ENCODE measurements around the gene MED12L. TPM values are rescaled to one million over a fixed set of nuclear protein-coding genes. Genes with fewer than 3 reads are reported as not detected.

The MED12L gene
- total and polyA plus RNA-seq, 2 donors from 2014 or later, result 0.13 to 0.82 TPM

DNA sequence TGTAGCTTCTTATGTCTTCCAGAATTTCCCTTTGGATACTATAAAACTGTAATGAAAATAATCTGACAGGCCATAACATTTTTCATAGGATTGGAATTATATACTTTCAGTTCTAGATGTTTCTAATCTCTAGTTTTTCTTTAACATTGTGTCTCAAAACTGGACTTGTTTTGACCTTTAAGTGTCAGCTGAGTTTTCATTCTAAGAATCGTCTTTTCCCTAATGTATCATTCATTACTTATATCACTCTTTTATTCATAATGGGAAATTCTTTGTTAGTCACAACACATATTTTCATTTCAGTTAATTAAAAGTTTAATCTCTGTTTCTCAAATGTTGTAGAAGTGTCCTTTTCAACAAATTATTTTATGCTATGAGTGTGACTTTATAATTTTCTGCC lies 105.6 kb downstream of the MED12L start:
- FAIRE-seq (peak; percentile 8), DNase-seq (no peak)
- no peaks in the 10 kb centered on the region for H3K36me3 ChIP-seq (ENCODE audit: control insufficient read depth in 2 of 3, insufficient read depth in 3 of 3, low read length in 3 of 3)
- no peaks in the 10 kb centered on the region for H3K9me3 ChIP-seq (ENCODE audit: control insufficient read depth in 2 of 3, insufficient read depth in 1 of 3, low read length in 3 of 3)
- no peak overlapping the region for H3K9ac ChIP-seq (ENCODE audit: low read length in 3 of 3)
- no peaks in the 10 kb centered on the region for H3K27me3 ChIP-seq (ENCODE audit: control insufficient read depth, insufficient read depth, low read length)
- H3K4me1 ChIP-seq (ENCODE audit: control insufficient read depth in 2 of 3, insufficient read depth in 2 of 3, low read depth in 1 of 3, low read length in 3 of 3), result no peaks in the 10 kb centered on the region
- no peak overlapping the region for H3K4me3 ChIP-seq (ENCODE audit: low read length in 3 of 3)
- TF ChIP-seq, protein P1, sequence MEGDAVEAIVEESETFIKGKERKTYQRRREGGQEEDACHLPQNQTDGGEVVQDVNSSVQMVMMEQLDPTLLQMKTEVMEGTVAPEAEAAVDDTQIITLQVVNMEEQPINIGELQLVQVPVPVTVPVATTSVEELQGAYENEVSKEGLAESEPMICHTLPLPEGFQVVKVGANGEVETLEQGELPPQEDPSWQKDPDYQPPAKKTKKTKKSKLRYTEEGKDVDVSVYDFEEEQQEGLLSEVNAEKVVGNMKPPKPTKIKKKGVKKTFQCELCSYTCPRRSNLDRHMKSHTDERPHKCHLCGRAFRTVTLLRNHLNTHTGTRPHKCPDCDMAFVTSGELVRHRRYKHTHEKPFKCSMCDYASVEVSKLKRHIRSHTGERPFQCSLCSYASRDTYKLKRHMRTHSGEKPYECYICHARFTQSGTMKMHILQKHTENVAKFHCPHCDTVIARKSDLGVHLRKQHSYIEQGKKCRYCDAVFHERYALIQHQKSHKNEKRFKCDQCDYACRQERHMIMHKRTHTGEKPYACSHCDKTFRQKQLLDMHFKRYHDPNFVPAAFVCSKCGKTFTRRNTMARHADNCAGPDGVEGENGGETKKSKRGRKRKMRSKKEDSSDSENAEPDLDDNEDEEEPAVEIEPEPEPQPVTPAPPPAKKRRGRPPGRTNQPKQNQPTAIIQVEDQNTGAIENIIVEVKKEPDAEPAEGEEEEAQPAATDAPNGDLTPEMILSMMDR (IDR thresholded peaks at IDR 0.05; ENCODE audit: borderline replicate concordance, extremely low read depth, insufficient read depth), result no peak
- intact Hi-C loops (cut with DNase I), result no loop called here
- H3K27ac ChIP-seq (ENCODE audit: low read depth in 2 of 2, low read length in 2 of 2), result no peak overlapping the region

DNA sequence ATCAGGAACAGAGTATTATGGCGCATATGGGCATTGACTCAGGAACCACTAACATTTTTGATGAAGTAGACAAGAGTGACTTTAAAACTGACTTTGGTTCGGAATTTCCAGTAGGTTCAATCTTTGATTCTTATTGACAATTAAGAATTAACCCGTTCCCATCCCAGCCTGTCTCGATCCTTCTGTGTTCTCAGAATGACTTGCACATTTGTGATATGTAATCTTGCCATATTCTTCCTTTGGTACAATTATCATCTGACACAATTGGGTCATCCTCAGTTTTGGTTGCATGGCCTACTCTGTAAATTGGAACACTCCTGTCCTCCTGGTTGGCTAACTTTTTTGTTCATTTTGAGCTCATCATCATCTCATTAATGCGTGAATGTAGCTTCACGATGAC lies 107.1 kb downstream of the MED12L start:
- H3K27ac ChIP-seq (ENCODE audit: low read depth in 2 of 2, low read length in 2 of 2), result no peak overlapping the region
- TF ChIP-seq, protein P1 (IDR thresholded peaks at IDR 0.05; ENCODE audit: borderline replicate concordance, extremely low read depth, insufficient read depth), result no peak
- intact Hi-C loops (cut with DNase I), result no loop called here
- no peak overlapping the region for H3K9ac ChIP-seq (ENCODE audit: low read length in 3 of 3)
- H3K4me1 ChIP-seq (ENCODE audit: control insufficient read depth in 2 of 3, insufficient read depth in 2 of 3, low read depth in 1 of 3, low read length in 3 of 3), result no peaks in the 10 kb centered on the region
- no peak overlapping the region for H3K4me3 ChIP-seq (ENCODE audit: low read length in 3 of 3)
- H3K9me3 ChIP-seq (ENCODE audit: control insufficient read depth in 2 of 3, insufficient read depth in 1 of 3, low read length in 3 of 3), result no peaks in the 10 kb centered on the region
- H3K36me3 ChIP-seq (ENCODE audit: control insufficient read depth in 2 of 3, insufficient read depth in 3 of 3, low read length in 3 of 3), result no peaks in the 10 kb centered on the region
- no peak for FAIRE-seq
- no peaks in the 10 kb centered on the region for H3K27me3 ChIP-seq (ENCODE audit: control insufficient read depth, insufficient read depth, low read length)
- no peak for DNase-seq

DNA sequence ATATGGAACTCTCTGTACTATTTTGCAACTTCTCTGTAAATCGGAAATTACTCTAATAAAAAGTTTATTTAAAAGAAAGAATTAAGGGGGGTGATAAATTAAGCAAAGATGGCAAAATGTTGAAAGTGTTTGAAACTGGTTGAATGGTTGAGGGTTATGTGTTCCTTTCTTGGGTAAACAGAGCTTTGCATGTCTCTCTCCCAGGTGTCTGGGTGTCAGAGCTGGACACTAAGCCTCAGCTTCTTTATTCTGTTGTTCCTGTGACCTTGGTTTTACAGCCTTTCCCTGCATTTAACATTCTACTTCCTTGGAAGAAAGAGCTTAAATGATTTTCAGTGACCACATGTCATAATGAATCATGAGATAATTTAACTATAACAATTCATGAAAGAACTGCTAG lies 110.4 kb downstream of the MED12L start:
- no peaks in the 10 kb centered on the region for H3K36me3 ChIP-seq (ENCODE audit: control insufficient read depth in 2 of 3, insufficient read depth in 3 of 3, low read length in 3 of 3)
- no peaks in the 10 kb centered on the region for H3K4me1 ChIP-seq (ENCODE audit: control insufficient read depth in 2 of 3, insufficient read depth in 2 of 3, low read depth in 1 of 3, low read length in 3 of 3)
- no peak for FAIRE-seq
- DNase-seq, result no peak
- no peak overlapping the region for H3K9ac ChIP-seq (ENCODE audit: low read length in 3 of 3)
- TF ChIP-seq, protein P1 (IDR thresholded peaks at IDR 0.05; ENCODE audit: borderline replicate concordance, extremely low read depth, insufficient read depth), result no peak
- intact Hi-C loops (cut with DNase I), result no loop called here
- no peaks in the 10 kb centered on the region for H3K27me3 ChIP-seq (ENCODE audit: control insufficient read depth, insufficient read depth, low read length)
- H3K4me3 ChIP-seq (ENCODE audit: low read length in 3 of 3), result no peak overlapping the region
- no peaks in the 10 kb centered on the region for H3K9me3 ChIP-seq (ENCODE audit: control insufficient read depth in 2 of 3, insufficient read depth in 1 of 3, low read length in 3 of 3)
- H3K27ac ChIP-seq (ENCODE audit: low read depth in 2 of 2, low read length in 2 of 2), result no peak overlapping the region

DNA sequence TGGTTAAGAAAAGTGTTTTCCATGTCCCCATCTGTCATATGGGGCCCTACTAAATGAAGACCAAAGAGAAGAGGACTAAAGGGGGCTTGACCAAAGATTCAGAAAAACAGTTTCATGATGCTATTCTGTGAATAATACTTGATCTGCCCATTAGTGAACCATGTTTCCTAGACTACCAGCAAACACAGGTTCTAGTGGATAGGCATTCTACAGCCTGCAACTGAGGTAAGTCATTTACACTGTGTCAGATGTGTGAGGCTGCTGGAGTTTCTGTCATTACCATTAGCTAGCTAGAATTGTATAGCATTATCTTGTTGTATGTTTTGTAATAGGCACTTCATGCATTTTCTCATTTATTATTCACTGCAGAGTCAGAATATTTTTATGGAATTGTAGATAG lies 111.0 kb downstream of the MED12L start:
- TF ChIP-seq, protein P1 (IDR thresholded peaks at IDR 0.05; ENCODE audit: borderline replicate concordance, extremely low read depth, insufficient read depth), result no peak
- no peak overlapping the region for H3K27ac ChIP-seq (ENCODE audit: low read depth in 2 of 2, low read length in 2 of 2)
- intact Hi-C loops (cut with DNase I), result no loop called here
- no peaks in the 10 kb centered on the region for H3K9me3 ChIP-seq (ENCODE audit: control insufficient read depth in 2 of 3, insufficient read depth in 1 of 3, low read length in 3 of 3)
- H3K27me3 ChIP-seq (ENCODE audit: control insufficient read depth, insufficient read depth, low read length), result no peaks in the 10 kb centered on the region
- no peak overlapping the region for H3K9ac ChIP-seq (ENCODE audit: low read length in 3 of 3)
- DNase-seq, result no peak
- H3K4me3 ChIP-seq (ENCODE audit: low read length in 3 of 3), result no peak overlapping the region
- FAIRE-seq, result no peak
- H3K4me1 ChIP-seq (ENCODE audit: control insufficient read depth in 2 of 3, insufficient read depth in 2 of 3, low read depth in 1 of 3, low read length in 3 of 3), result no peaks in the 10 kb centered on the region
- H3K36me3 ChIP-seq (ENCODE audit: control insufficient read depth in 2 of 3, insufficient read depth in 3 of 3, low read length in 3 of 3), result no peaks in the 10 kb centered on the region

Data from kidney (tissue), 14 donors.